Bone marrow (tissue), 2 donors: Measurements from ENCODE around the gene ARFGAP1.

ENCODE experiments used
- DNase-seq, 2 donors: peaks; one replicate each; lab custom pipeline; 2025; lab: John Stamatoyannopoulos, UW

The ARFGAP1 gene

GRCh38 chr20:63279931-63280330 lies 7.3 kb downstream of the ARFGAP1 start:
- no peak for DNase-seq

- DNase-seq: no peak
These were observed 7.8 kb downstream of the ARFGAP1 start for GRCh38 chr20:63280371-63280770.

GRCh38 chr20:63280929-63281545 lies 8.4 kb downstream of the ARFGAP1 start:
- no peak for DNase-seq

- no peak for DNase-seq
These were observed 9.4 kb downstream of the ARFGAP1 start for GRCh38 chr20:63281742-63282665.

GRCh38 chr20:63282946-63283345 lies 10.3 kb downstream of the ARFGAP1 start:
- DNase-seq: no peak

- no peak for DNase-seq
These were observed 10.9 kb downstream of the ARFGAP1 start for GRCh38 chr20:63283397-63284082.

- no peak for DNase-seq
These were observed 11.4 kb downstream of the ARFGAP1 start for GRCh38 chr20:63284083-63284440.

GRCh38 chr20:63284544-63284949 lies 11.9 kb downstream of the ARFGAP1 start:
- no peak for DNase-seq

GRCh38 chr20:63284981-63285524 lies 12.4 kb downstream of the ARFGAP1 start:
- no peak for DNase-seq

GRCh38 chr20:63285636-63286615 lies 13.3 kb downstream of the ARFGAP1 start:
- no peak for DNase-seq

- no peak for DNase-seq
These were observed 14.4 kb downstream of the ARFGAP1 start for GRCh38 chr20:63286781-63287696.

GRCh38 chr20:63287697-63288580 lies 15.3 kb downstream of the ARFGAP1 start:
- no peak for DNase-seq

GRCh38 chr20:63288581-63289251 lies 16.1 kb downstream of the ARFGAP1 start:
- no peak for DNase-seq

- DNase-seq: no peak
These were observed 16.9 kb downstream of the ARFGAP1 start for GRCh38 chr20:63289311-63290135.

GRCh38 chr20:63290136-63290676 lies 17.6 kb downstream of the ARFGAP1 start:
- no peak for DNase-seq

- no peak for DNase-seq
These were observed 18.3 kb downstream of the ARFGAP1 start for GRCh38 chr20:63290677-63291472.

GRCh38 chr20:63291811-63292210 lies 19.2 kb downstream of the ARFGAP1 start:
- no peak for DNase-seq
